Measurements from ENCODE around the gene JAML. TPM values are rescaled to one million over a fixed set of nuclear protein-coding genes. Genes with fewer than 3 reads are reported as not detected.
A peak's percentile ranks its signal among the peaks of the same experiment; 100 is the strongest.

The JAML gene
- total and polyA plus RNA-seq, 9 of the 15 experiments (the other 6 are each of a cell fraction or from before 2014, with no cell fraction given) = 0.05 to 0.32 (median 0.22) TPM; not detected in 4

DNA sequence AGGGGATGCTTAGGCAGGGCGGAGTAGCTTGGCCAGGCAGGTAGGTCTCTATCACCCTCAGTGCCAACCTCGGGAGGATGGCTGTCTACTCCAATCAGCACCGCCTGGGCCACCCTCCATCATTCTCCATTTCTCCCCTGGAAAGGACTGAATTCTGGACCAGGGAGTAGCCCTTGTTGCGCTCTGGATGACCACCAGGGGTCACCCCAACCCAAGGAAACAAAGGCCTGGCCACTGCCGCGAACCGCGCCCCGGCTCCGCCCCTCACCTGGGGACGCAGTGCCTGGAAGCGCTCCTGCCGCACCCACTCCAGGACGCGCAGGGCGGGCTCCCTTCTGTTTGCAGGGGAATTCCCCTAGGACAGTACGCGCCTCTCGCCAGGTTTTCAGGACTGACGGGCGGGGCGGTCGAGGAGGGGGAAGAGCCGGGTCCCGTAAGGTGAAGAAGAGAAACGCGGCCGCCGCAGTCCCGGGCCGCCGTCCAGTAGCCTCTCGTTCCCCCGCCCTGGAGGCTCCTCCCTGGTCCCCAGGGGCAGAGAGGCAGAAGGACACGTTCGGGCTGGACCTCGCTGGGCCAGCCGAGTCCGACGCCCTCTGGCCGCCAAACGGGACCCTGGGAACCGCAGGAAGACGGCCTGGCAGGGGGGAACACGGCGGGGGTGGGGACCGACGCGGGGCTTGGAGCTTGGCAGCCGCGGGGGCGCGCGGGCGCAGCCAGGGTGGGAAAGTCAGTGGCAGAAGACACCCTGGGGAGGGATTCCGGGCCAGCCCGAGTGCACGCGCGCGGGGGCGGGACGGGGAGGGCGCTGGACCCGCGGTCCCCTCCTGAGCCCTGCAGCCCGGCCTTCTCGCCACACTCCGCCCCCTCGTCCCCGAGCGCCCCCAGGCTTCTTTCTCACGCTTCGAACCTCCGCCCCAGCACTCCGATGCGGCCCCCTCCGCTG lies 79.3 kb downstream of the JAML start (continued):
- TF ChIP-seq ARID2 (IDR thresholded peaks at IDR 0.05) (peak; percentile 47; the same call in 1 of the 2 replicates), MTA2 (IDR thresholded peaks at IDR 0.05; ENCODE audit: low read depth) (no peak), CEBPG (CRISPR knock-in tag; IDR thresholded peaks at IDR 0.05) (no peak), CEBPG (tag; conservative IDR thresholded peaks at IDR 0.05 in 1 of 2, IDR thresholded peaks at IDR 0.05 in 1 of 2) (no peak), NCOR1 (IDR thresholded peaks at IDR 0.05) (no peak), KDM4B (IDR thresholded peaks at IDR 0.05; ENCODE audit: borderline replicate concordance in 2 of 2, low read depth in 1 of 2) (no peak), PRDM10 (IDR thresholded peaks at IDR 0.05; ENCODE audit: partially characterized antibody) (no peak), PRMT5 (CRISPR knock-in tag; IDR thresholded peaks at IDR 0.05) (no peak), KLF10 (CRISPR knock-in tag; IDR thresholded peaks at IDR 0.05) (no peak), SREBF1 (IDR thresholded peaks at IDR 0.05; ENCODE audit: borderline replicate concordance, low read depth, low read length) (no peak), ADNP (tag; IDR thresholded peaks at IDR 0.05) (no peak), ZNF197 (CRISPR knock-in tag; IDR thresholded peaks at IDR 0.05; ENCODE audit: low read depth) (no peak), ZNF384 (IDR thresholded peaks at IDR 0.05; ENCODE audit: low read depth, low read length) (no peak), ZNF695 (CRISPR knock-in tag; IDR thresholded peaks at IDR 0.05) (no peak), SMC3 (conservative IDR thresholded peaks at IDR 0.05; ENCODE audit: insufficient read depth, low read depth, low read length) (peak; percentile 95), DEAF1 (CRISPR knock-in tag; IDR thresholded peaks at IDR 0.05) (peak; percentile 83), SRF (CRISPR knock-in tag; IDR thresholded peaks at IDR 0.05) (peak in 1 of 2 experiments; percentile 26; a peak in 1 of 4 replicates)
- TF ChIP-seq, protein P1, sequence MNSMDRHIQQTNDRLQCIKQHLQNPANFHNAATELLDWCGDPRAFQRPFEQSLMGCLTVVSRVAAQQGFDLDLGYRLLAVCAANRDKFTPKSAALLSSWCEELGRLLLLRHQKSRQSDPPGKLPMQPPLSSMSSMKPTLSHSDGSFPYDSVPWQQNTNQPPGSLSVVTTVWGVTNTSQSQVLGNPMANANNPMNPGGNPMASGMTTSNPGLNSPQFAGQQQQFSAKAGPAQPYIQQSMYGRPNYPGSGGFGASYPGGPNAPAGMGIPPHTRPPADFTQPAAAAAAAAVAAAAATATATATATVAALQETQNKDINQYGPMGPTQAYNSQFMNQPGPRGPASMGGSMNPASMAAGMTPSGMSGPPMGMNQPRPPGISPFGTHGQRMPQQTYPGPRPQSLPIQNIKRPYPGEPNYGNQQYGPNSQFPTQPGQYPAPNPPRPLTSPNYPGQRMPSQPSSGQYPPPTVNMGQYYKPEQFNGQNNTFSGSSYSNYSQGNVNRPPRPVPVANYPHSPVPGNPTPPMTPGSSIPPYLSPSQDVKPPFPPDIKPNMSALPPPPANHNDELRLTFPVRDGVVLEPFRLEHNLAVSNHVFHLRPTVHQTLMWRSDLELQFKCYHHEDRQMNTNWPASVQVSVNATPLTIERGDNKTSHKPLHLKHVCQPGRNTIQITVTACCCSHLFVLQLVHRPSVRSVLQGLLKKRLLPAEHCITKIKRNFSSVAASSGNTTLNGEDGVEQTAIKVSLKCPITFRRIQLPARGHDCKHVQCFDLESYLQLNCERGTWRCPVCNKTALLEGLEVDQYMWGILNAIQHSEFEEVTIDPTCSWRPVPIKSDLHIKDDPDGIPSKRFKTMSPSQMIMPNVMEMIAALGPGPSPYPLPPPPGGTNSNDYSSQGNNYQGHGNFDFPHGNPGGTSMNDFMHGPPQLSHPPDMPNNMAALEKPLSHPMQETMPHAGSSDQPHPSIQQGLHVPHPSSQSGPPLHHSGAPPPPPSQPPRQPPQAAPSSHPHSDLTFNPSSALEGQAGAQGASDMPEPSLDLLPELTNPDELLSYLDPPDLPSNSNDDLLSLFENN (IDR thresholded peaks at IDR 0.05; ENCODE audit: low read depth in 2 of 2, low read length in 2 of 2) = no peak
